GM12878 (cell line): ENCODE results near the gene GAB1. TPM values are rescaled to one million over a fixed set of nuclear protein-coding genes. Genes with fewer than 3 reads are reported as not detected.

Experiments
- ATAC-seq: fragments of 200-7000 bp; cut with Tn5 transposase; 3 replicates; pipeline ENCODE4 v1.9.1; 2020; ENCODE audit warnings: mild to moderate bottlenecking, moderate library complexity
- BruUV-seq: library from RNA; stranded (reverse); fragments of 400-500 nt; replicated peaks from 2 replicates; lab custom pipeline; 2021; lab: Mats Ljungman, UMichigan
- CTCF ChIA-PET: fragments of 300-600 bp; sonication (Branson Sonifier 250); formaldehyde crosslinking; extraction: SDS; loops from one replicate; lab custom pipeline; 2021; ENCODE audit warnings: inconsistent platforms; lab: Yijun Ruan, JAX
- POLR2A ChIA-PET: fragments of 350-600 bp; formaldehyde crosslinking; extraction: SDS; loops from one replicate; lab custom pipeline; 2021; ENCODE audit warnings: inconsistent platforms; lab: Charles Lee
- RAD21 ChIA-PET: fragments of 300-600 bp; sonication (Branson Sonifier 250); formaldehyde crosslinking; loops from one replicate; lab custom pipeline; 2023; ENCODE audit warnings: antibody characterized with exemption; ENCODE audit not compliant: unreplicated experiment; lab: Charles Lee
- SMC1A ChIA-PET: fragments of 300-600 bp; sonication (Branson Sonifier 250); formaldehyde crosslinking; loops from one replicate; lab custom pipeline; 2023; ENCODE audit not compliant: unreplicated experiment, uncharacterized antibody; lab: Charles Lee
- DNase-seq: peaks from one replicate; pipeline ENCODE4 v3.0.0-alpha.2; 2011; ENCODE audit warnings: low read depth, low spot score
- FAIRE-seq: peaks from 3 replicates; lab custom pipeline; 2011; peaks lifted over from hg19 to GRCh38; lab: Jason Lieb, UNC
- H2AFZ ChIP-seq: 2 replicates; pipeline ENCODE4 v1.6.0; 2011; ENCODE audit warnings: low read depth, low read length, control low read depth; ENCODE audit not compliant: control insufficient read depth
- H3K27ac ChIP-seq: 2 replicates; pipeline ENCODE4 v1.5.1; 2011; ENCODE audit warnings: control low read depth; ENCODE audit not compliant: control insufficient read depth, insufficient read depth
- H3K27me3 ChIP-seq, 2 experiments: replicated peaks in 1 of 2; 2 replicates each; pipeline versions ENCODE4 v1.6.0 to v1.6.1; 2011; ENCODE audit warnings: low read length in 1 of 2; ENCODE audit not compliant: control insufficient read depth in 2 of 2, insufficient read depth in 2 of 2
- H3K36me3 ChIP-seq, 2 experiments: 2 replicates each; pipeline ENCODE4 v1.5.1; 2011; ENCODE audit warnings: low read length in 1 of 2; ENCODE audit not compliant: control insufficient read depth in 2 of 2, insufficient read depth in 2 of 2
- H3K4me1 ChIP-seq: 2 replicates; pipeline ENCODE4 v1.6.1; 2011; ENCODE audit warnings: mild to moderate bottlenecking, low read length, moderate library complexity, mixed read lengths; ENCODE audit not compliant: control insufficient read depth, insufficient read depth
- H3K4me2 ChIP-seq: 2 replicates; pipeline ENCODE4 v1.6.0; 2011; ENCODE audit warnings: control low read depth; ENCODE audit not compliant: control insufficient read depth, insufficient read depth
- H3K4me3 ChIP-seq: fragments of 200-600 bp; sonication (generic); 2 replicates; pipeline ENCODE4 v1.5.1; 2016
- H3K79me2 ChIP-seq: 2 replicates; pipeline ENCODE4 v1.6.0; 2011; ENCODE audit warnings: low read length; ENCODE audit not compliant: control insufficient read depth, insufficient read depth
- H3K9ac ChIP-seq: 2 replicates; pipeline ENCODE4 v1.8.0; 2011; ENCODE audit warnings: low read length, control low read depth, mixed read lengths; ENCODE audit not compliant: control insufficient read depth, insufficient read depth
- H3K9me3 ChIP-seq: replicated peaks from 3 replicates; pipeline ENCODE4 v1.5.1; 2011; ENCODE audit warnings: mild to moderate bottlenecking, low read length; ENCODE audit not compliant: control insufficient read depth, insufficient read depth
- H4K20me1 ChIP-seq: 2 replicates; pipeline ENCODE4 v1.6.0; 2011; ENCODE audit not compliant: control insufficient read depth, insufficient read depth
- CBX3 ChIP-seq: fragments of 200-600 bp; sonication (generic); IDR thresholded peaks from 2 replicates; pipeline ENCODE4 v1.6.1; 2016; ENCODE audit warnings: low read depth, borderline replicate concordance
- NBN ChIP-seq: fragments of 450-650 bp; IDR thresholded peaks from 2 replicates; pipeline ENCODE4 v1.6.1; 2016
- SMAD1 ChIP-seq: fragments of 450-650 bp; IDR thresholded peaks from 2 replicates; pipeline ENCODE4 v1.6.1; 2018; ENCODE audit warnings: mild to moderate bottlenecking, low read depth; ENCODE audit not compliant: partially characterized antibody
- WRNIP1 ChIP-seq: IDR thresholded peaks from 2 replicates; pipeline ENCODE4 v1.6.1; 2011; ENCODE audit warnings: low read depth, low read length, improper control_type of control experiment, borderline replicate concordance
- WGBS: methylation state at CpG from one replicate; pipeline ENCODE4 v1.1.6; 2016; ENCODE audit warnings: low lambda C conversion rate; ENCODE audit not compliant: insufficient replicate concordance, insufficient coverage; ENCODE audit errors: missing lambda C conversion rate; 5-methylcytosine and 5-hydroxymethylcytosine counted together
- in situ Hi-C: fragments of 300-500 bp; cut with MboI; formaldehyde crosslinking; loops from 9 replicates; pipeline ENCODE4 v1.14.3; 2018; ENCODE audit warnings: mixed read lengths
- intact Hi-C: fragments of 100-400 bp; cut with micrococcal nuclease; formaldehyde crosslinking; loops from one replicate; pipeline ENCODE4 v1.14.2; 2022; ENCODE audit not compliant: unreplicated experiment
- polyA plus RNA-seq, 11 experiments: library from polyadenylated mRNA; depleted of rRNA in 4 of 11; unstranded in 6 of 11; stranded (reverse) in 5 of 11; fragments of >200 nt; fragmentation: Nextera tagmentation in 4 of 11; fragmentation: Illumina TruSeq in 1 of 11; extraction: Ambion mirVana in 4 of 11; extraction: Trizol in 1 of 11; gene quantifications; 1 replicate in 1 of 11; 2 replicates in 10 of 11; pipeline versions ENCODE4 v1.2.1 to v1.2.3, GENCODE V29; 2011 to 2016; ENCODE audit warnings: inconsistent platforms in 2 of 11, missing spikeins in 2 of 11, low read depth in 1 of 11
- total RNA-seq, 4 experiments: library from RNA; depleted of rRNA in 3 of 4; stranded (reverse); fragments of >200 nt in 3 of 4; fragmentation: Illumina TruSeq in 1 of 4; extraction: Trizol in 1 of 4; gene quantifications; 2 replicates each; pipeline versions ENCODE4 v1.2.1 to v1.2.3, GENCODE V29; 2013 to 2021
- TF ChIP-seq, protein P1 (sequence below): fragments of 450-650 bp; formaldehyde crosslinking; IDR thresholded peaks from 2 replicates; pipeline ENCODE4 v1.4.0; 2020; ENCODE audit warnings: mild to moderate bottlenecking, moderate library complexity
- TF ChIP-seq, protein P2 (sequence below): IDR thresholded peaks from 2 replicates; pipeline ENCODE4 v1.6.1; 2012; ENCODE audit warnings: low read depth, low read length, improper control_type of control experiment
- TF ChIP-seq, protein P3 (sequence below): fragments of 450-650 bp; IDR thresholded peaks from 2 replicates; pipeline ENCODE4 v1.6.1; 2017; ENCODE audit warnings: mild to moderate bottlenecking, moderate library complexity
- TF ChIP-seq, protein P4 (sequence below): IDR thresholded peaks from 2 replicates; pipeline ENCODE4 v1.6.1; 2012; ENCODE audit warnings: improper control_type of control experiment, low read depth, low read length; ENCODE audit not compliant: insufficient replicate concordance

Gene GAB1
- total and polyA plus RNA-seq, 10 of the 15 experiments (the other 5 are each of a cell fraction or from before 2014, with no cell fraction given), result 0.37 to 5.3 (median 3.2) TPM

DNA sequence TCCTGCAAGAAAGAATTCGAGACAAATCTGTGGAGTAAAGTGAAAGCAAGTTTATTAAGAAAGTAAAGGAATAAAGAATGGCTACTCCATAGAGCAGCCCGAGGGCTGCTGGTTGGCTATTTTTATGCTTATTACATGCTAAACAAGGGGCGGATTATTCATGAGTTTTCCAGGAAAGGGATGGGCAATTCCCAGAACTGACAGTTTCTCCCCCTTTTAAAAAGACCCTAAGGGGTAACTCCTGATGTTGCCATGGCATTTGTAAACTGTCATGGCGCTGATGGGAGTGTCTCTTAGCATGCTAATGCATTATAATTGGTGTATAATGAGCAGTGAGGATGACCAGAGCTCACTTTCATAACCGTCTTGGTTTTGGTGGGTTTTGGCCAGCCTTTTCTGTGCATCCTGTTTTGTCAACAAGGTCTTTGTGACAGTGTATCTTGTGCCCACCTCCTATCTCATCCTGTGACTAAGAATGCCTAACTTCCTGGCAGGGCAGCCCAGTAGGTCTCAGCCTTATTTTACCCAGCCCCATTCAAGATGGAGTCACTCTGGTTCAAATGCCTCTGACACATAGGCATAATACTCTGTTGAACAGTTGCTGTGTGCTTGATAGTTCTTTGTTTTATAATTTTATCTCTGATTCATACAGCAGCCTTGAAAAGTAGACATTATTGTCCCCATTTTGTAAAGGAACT lies 25.8 kb downstream of the GAB1 start:
- Histone ChIP-seq H3K4me2 (no peak overlapping the region), H3K27ac (no peak overlapping the region), H3K4me1 (peaks cover 14% of the 10 kb centered on the region), H3K79me2 (no peaks in the 10 kb centered on the region), H3K9me3 (no peaks in the 10 kb centered on the region), H4K20me1 (no peaks in the 10 kb centered on the region), H3K36me3 (no peaks in the 10 kb centered on the region), H3K27me3 (no peaks in the 10 kb centered on the region), H2AFZ (no peak overlapping the region), H3K4me3 (no peak overlapping the region), H3K9ac (no peak overlapping the region)
- CTCF ChIA-PET, result interaction anchor here (1.0 to 1.5 kb wide), 2 partner anchors 10 to 14 kb away, joined by 3 read pairs; no protein-coding TSS in a partner anchor
- FAIRE-seq (no peak), ATAC-seq (peak; percentile 11; the same call in 2 of the 3 replicates), DNase-seq (no peak)
- RAD21 ChIA-PET, result interaction anchor here (1.0 to 1.6 kb wide), 2 partner anchors 14 kb away, joined by 3 to 5 read pairs; no protein-coding TSS in a partner anchor
- intact Hi-C loops, result no loop called here
- SMC1A ChIA-PET, result interaction anchor here (1.6 kb wide), 1 partner anchor 11 kb away, joined by 3 read pairs; no protein-coding TSS in a partner anchor
- no TSS peak for BruUV-seq
- in situ Hi-C loops, result no loop called here
- 69% methylated on average over 5 of the region's 5 CpGs for WGBS
- POLR2A ChIA-PET, result no interaction called here
- TF ChIP-seq, protein P1, sequence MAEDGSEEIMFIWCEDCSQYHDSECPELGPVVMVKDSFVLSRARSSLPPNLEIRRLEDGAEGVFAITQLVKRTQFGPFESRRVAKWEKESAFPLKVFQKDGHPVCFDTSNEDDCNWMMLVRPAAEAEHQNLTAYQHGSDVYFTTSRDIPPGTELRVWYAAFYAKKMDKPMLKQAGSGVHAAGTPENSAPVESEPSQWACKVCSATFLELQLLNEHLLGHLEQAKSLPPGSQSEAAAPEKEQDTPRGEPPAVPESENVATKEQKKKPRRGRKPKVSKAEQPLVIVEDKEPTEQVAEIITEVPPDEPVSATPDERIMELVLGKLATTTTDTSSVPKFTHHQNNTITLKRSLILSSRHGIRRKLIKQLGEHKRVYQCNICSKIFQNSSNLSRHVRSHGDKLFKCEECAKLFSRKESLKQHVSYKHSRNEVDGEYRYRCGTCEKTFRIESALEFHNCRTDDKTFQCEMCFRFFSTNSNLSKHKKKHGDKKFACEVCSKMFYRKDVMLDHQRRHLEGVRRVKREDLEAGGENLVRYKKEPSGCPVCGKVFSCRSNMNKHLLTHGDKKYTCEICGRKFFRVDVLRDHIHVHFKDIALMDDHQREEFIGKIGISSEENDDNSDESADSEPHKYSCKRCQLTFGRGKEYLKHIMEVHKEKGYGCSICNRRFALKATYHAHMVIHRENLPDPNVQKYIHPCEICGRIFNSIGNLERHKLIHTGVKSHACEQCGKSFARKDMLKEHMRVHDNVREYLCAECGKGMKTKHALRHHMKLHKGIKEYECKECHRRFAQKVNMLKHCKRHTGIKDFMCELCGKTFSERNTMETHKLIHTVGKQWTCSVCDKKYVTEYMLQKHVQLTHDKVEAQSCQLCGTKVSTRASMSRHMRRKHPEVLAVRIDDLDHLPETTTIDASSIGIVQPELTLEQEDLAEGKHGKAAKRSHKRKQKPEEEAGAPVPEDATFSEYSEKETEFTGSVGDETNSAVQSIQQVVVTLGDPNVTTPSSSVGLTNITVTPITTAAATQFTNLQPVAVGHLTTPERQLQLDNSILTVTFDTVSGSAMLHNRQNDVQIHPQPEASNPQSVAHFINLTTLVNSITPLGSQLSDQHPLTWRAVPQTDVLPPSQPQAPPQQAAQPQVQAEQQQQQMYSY (CRISPR knock-in tag), result peak; percentile 95
- TF ChIP-seq NBN (no peak), WRNIP1 (no peak), SMAD1 (no peak), CBX3 (no peak)
- TF ChIP-seq, protein P2, sequence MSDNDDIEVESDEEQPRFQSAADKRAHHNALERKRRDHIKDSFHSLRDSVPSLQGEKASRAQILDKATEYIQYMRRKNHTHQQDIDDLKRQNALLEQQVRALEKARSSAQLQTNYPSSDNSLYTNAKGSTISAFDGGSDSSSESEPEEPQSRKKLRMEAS, result no peak
- TF ChIP-seq, protein P3, sequence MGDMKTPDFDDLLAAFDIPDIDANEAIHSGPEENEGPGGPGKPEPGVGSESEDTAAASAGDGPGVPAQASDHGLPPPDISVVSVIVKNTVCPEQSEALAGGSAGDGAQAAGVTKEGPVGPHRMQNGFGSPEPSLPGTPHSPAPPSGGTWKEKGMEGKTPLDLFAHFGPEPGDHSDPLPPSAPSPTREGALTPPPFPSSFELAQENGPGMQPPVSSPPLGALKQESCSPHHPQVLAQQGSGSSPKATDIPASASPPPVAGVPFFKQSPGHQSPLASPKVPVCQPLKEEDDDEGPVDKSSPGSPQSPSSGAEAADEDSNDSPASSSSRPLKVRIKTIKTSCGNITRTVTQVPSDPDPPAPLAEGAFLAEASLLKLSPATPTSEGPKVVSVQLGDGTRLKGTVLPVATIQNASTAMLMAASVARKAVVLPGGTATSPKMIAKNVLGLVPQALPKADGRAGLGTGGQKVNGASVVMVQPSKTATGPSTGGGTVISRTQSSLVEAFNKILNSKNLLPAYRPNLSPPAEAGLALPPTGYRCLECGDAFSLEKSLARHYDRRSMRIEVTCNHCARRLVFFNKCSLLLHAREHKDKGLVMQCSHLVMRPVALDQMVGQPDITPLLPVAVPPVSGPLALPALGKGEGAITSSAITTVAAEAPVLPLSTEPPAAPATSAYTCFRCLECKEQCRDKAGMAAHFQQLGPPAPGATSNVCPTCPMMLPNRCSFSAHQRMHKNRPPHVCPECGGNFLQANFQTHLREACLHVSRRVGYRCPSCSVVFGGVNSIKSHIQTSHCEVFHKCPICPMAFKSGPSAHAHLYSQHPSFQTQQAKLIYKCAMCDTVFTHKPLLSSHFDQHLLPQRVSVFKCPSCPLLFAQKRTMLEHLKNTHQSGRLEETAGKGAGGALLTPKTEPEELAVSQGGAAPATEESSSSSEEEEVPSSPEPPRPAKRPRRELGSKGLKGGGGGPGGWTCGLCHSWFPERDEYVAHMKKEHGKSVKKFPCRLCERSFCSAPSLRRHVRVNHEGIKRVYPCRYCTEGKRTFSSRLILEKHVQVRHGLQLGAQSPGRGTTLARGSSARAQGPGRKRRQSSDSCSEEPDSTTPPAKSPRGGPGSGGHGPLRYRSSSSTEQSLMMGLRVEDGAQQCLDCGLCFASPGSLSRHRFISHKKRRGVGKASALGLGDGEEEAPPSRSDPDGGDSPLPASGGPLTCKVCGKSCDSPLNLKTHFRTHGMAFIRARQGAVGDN, result peak; percentile 96
- TF ChIP-seq, protein P4, sequence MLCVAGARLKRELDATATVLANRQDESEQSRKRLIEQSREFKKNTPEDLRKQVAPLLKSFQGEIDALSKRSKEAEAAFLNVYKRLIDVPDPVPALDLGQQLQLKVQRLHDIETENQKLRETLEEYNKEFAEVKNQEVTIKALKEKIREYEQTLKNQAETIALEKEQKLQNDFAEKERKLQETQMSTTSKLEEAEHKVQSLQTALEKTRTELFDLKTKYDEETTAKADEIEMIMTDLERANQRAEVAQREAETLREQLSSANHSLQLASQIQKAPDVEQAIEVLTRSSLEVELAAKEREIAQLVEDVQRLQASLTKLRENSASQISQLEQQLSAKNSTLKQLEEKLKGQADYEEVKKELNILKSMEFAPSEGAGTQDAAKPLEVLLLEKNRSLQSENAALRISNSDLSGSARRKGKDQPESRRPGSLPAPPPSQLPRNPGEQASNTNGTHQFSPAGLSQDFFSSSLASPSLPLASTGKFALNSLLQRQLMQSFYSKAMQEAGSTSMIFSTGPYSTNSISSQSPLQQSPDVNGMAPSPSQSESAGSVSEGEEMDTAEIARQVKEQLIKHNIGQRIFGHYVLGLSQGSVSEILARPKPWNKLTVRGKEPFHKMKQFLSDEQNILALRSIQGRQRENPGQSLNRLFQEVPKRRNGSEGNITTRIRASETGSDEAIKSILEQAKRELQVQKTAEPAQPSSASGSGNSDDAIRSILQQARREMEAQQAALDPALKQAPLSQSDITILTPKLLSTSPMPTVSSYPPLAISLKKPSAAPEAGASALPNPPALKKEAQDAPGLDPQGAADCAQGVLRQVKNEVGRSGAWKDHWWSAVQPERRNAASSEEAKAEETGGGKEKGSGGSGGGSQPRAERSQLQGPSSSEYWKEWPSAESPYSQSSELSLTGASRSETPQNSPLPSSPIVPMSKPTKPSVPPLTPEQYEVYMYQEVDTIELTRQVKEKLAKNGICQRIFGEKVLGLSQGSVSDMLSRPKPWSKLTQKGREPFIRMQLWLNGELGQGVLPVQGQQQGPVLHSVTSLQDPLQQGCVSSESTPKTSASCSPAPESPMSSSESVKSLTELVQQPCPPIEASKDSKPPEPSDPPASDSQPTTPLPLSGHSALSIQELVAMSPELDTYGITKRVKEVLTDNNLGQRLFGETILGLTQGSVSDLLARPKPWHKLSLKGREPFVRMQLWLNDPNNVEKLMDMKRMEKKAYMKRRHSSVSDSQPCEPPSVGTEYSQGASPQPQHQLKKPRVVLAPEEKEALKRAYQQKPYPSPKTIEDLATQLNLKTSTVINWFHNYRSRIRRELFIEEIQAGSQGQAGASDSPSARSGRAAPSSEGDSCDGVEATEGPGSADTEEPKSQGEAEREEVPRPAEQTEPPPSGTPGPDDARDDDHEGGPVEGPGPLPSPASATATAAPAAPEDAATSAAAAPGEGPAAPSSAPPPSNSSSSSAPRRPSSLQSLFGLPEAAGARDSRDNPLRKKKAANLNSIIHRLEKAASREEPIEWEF, result no peak
